ENCODE results near the gene ADGB. TPM values are rescaled to one million over a fixed set of nuclear protein-coding genes. Genes with fewer than 3 reads are reported as not detected.
"Not testable (repeated sequence)": the region's sequence is repeated elsewhere in the genome, so short reads cannot be mapped to it uniquely, and the experiment has no call there.

Gene ADGB
- total RNA-seq, 1 experiment from 2014 or later = not detected

GRCh38 chr6:146814148-146814750 lies 215.5 kb downstream of the ADGB start:
- ChIA-PET POLR2A (no interaction called here), RAD21 (ENCODE audit: low non-redundant PET in 1 of 2, low total read pairs in 2 of 2, uncharacterized antibody in 2 of 2, unreplicated experiment in 2 of 2) (no interaction called here), CTCF (no interaction called here)
- H3K79me2 ChIP-seq (ENCODE audit: insufficient read depth, low read length) = no peaks in the 10 kb centered on the region
- no peak for TF ChIP-seq POLR2AphosphoS5 (IDR thresholded peaks at IDR 0.05; ENCODE audit: low read depth, low read length)
- TF ChIP-seq FOSL1 (IDR thresholded peaks at IDR 0.05; ENCODE audit: low read depth) = no peak
- no peak for TF ChIP-seq EGR1 (IDR thresholded peaks at IDR 0.05; ENCODE audit: low read depth)
- no peak for TF ChIP-seq EZH2 (IDR thresholded peaks at IDR 0.05)
- no peak for TF ChIP-seq EZH2phosphoT487 (IDR thresholded peaks at IDR 0.05; ENCODE audit: borderline replicate concordance)
- no peak for TF ChIP-seq CBX3 (IDR thresholded peaks at IDR 0.05; ENCODE audit: low read depth)
- TF ChIP-seq RAD21 (IDR thresholded peaks at IDR 0.05; ENCODE audit: low read depth) = no peak
- no peak for TF ChIP-seq ZNF274 (IDR thresholded peaks at IDR 0.05; ENCODE audit: low read depth, low read length)
- no peak for TF ChIP-seq YY1 (IDR thresholded peaks at IDR 0.05; ENCODE audit: extremely low read depth, insufficient replicate concordance, low read depth, low read length)
- TF ChIP-seq ATF3 (IDR thresholded peaks at IDR 0.05) = no peak
- no peak for TF ChIP-seq CTCF (IDR thresholded peaks at IDR 0.05 in 2 of 3, conservative IDR thresholded peaks at IDR 0.05 in 1 of 3; ENCODE audit: borderline replicate concordance in 1 of 3, insufficient read depth in 1 of 3, low read depth in 2 of 3, low read length in 2 of 3)
- no peak for TF ChIP-seq SRF (IDR thresholded peaks at IDR 0.05; ENCODE audit: low read depth)
- no peaks in the 10 kb centered on the region for H3K27me3 ChIP-seq (ENCODE audit: insufficient read depth, low read length)
- H4K20me1 ChIP-seq (ENCODE audit: insufficient read depth) = no peaks in the 10 kb centered on the region
- no peak overlapping the region for H3K4me3 ChIP-seq (replicated peaks in 1 of 2; ENCODE audit: low read depth in 1 of 2, low read length in 2 of 2)
- H3K4me1 ChIP-seq (ENCODE audit: control insufficient read depth in 1 of 2, insufficient read depth in 2 of 2, low read length in 2 of 2) = no peaks in the 10 kb centered on the region
- H3K4me2 ChIP-seq (ENCODE audit: low read length) = no peak overlapping the region
- H3K9ac ChIP-seq (ENCODE audit: low read length) = no peak overlapping the region
- no peak overlapping the region for H2AFZ ChIP-seq (ENCODE audit: low read depth, low read length, poor library complexity, severe bottlenecking)
- H3K9me3 ChIP-seq (ENCODE audit: control insufficient read depth in 1 of 2, insufficient read depth in 1 of 2, low read depth in 1 of 2, low read length in 2 of 2) = no peaks in the 10 kb centered on the region
- no peaks in the 10 kb centered on the region for H3K9me2 ChIP-seq (ENCODE audit: insufficient read depth)
- no peaks in the 10 kb centered on the region for H3K36me3 ChIP-seq (ENCODE audit: control insufficient read depth in 1 of 2, insufficient read depth in 2 of 2, low read length in 2 of 2)
- DNase-seq (ENCODE audit: low read depth, low spot score) (no peak), ATAC-seq (no peak)
- BruUV-seq (replicated peaks) = no TSS peak
- intact Hi-C loops (cut with micrococcal nuclease) = no loop called here
- H3K27ac ChIP-seq (ENCODE audit: low read depth, low read length) = no peak overlapping the region

GRCh38 chr6:146815511-146816462 lies 217.0 kb downstream of the ADGB start:
- H3K79me2 ChIP-seq (ENCODE audit: insufficient read depth, low read length); H3K27me3 ChIP-seq (ENCODE audit: insufficient read depth, low read length); H4K20me1 ChIP-seq (ENCODE audit: insufficient read depth); DNase-seq (ENCODE audit: low read depth, low spot score); H2AFZ ChIP-seq (ENCODE audit: low read depth, low read length, poor library complexity, severe bottlenecking); H3K4me1 ChIP-seq (ENCODE audit: control insufficient read depth in 1 of 2, insufficient read depth in 2 of 2, low read length in 2 of 2); BruUV-seq (replicated peaks); H3K4me3 ChIP-seq (replicated peaks in 1 of 2; ENCODE audit: low read depth in 1 of 2, low read length in 2 of 2); POLR2A ChIA-PET; ATAC-seq; H3K36me3 ChIP-seq (ENCODE audit: control insufficient read depth in 1 of 2, insufficient read depth in 2 of 2, low read length in 2 of 2); H3K9me2 ChIP-seq (ENCODE audit: insufficient read depth); intact Hi-C loops (cut with micrococcal nuclease); H3K9ac ChIP-seq (ENCODE audit: low read length); H3K4me2 ChIP-seq (ENCODE audit: low read length); H3K27ac ChIP-seq (ENCODE audit: low read depth, low read length); RAD21 ChIA-PET (ENCODE audit: low non-redundant PET in 1 of 2, low total read pairs in 2 of 2, uncharacterized antibody in 2 of 2, unreplicated experiment in 2 of 2); H3K9me3 ChIP-seq (ENCODE audit: control insufficient read depth in 1 of 2, insufficient read depth in 1 of 2, low read depth in 1 of 2, low read length in 2 of 2); CTCF ChIA-PET: not testable (repeated sequence)

All from HCT116 (cell line).